H1 (cell line): Measurements from ENCODE around the gene LPP. TPM values are rescaled to one million over a fixed set of nuclear protein-coding genes. Genes with fewer than 3 reads are reported as not detected.

Experiments
- BACH1 ChIP-seq: IDR thresholded peaks from 2 replicates; pipeline ENCODE4 v1.6.1; 2012; ENCODE audit warnings: low read length, improper control_type of control experiment
- BCL11A ChIP-seq, 2 experiments: IDR thresholded peaks; one replicate each; pipeline ENCODE4 v1.6.1; 2011; ENCODE audit warnings: low read depth in 2 of 2, low read length in 2 of 2, mild to moderate bottlenecking in 2 of 2
- CBX8 ChIP-seq: fragments of 300-800, 300-1000 bp; sonication (generic); IDR thresholded peaks from 2 replicates; pipeline ENCODE4 v1.7.1; 2016; ENCODE audit warnings: low read depth, low read length, borderline replicate concordance
- PHF8 ChIP-seq: fragments of 200-600 bp; sonication (generic); conservative IDR thresholded peaks from 2 replicates; pipeline ENCODE4 v1.7.1; 2012; ENCODE audit warnings: low read depth, mild to moderate bottlenecking, inconsistent platforms, low read length, moderate library complexity
- TBP ChIP-seq: IDR thresholded peaks from 2 replicates; pipeline ENCODE4 v1.6.1; 2011; ENCODE audit warnings: low read depth, low read length, improper control_type of control experiment
- TEAD4 ChIP-seq: IDR thresholded peaks from 2 replicates; pipeline ENCODE4 v1.6.1; 2012; ENCODE audit warnings: low read depth, low read length, inconsistent platforms, mixed read lengths
- polyA plus RNA-seq, 7 experiments: library from polyadenylated mRNA; depleted of rRNA in 3 of 7; stranded (reverse) in 5 of 7; unstranded in 2 of 7; fragments of >200 nt in 5 of 7; fragments of 200-250 nt in 2 of 7; gene quantifications; 1 replicate in 5 of 7; 2 replicates in 1 of 7; 4 replicates in 1 of 7; pipeline versions ENCODE4 v1.2.1 to v1.2.3, GENCODE V29; 2011 to 2013; ENCODE audit warnings: missing spikeins in 2 of 7, mixed read lengths in 2 of 7
- total RNA-seq: library from RNA; stranded (reverse); fragmentation: NEBNext Ultra II Directional; extraction: Animal tissue kit (Norgen Biotek cat#: 25700); gene quantifications from 2 replicates; pipeline ENCODE4 v1.2.1, GENCODE V29; 2021
- TF ChIP-seq, protein P1 (sequence below): fragments of 300-600 bp; sonication (generic); IDR thresholded peaks from 2 replicates; pipeline ENCODE4 v1.7.1; 2012; ENCODE audit warnings: low read length, moderate library complexity, mild to moderate bottlenecking, inconsistent platforms; ENCODE audit not compliant: insufficient replicate concordance
- TF ChIP-seq, protein P2 (sequence below): IDR thresholded peaks from 2 replicates; pipeline ENCODE4 v1.6.1; 2012; ENCODE audit warnings: inconsistent platforms
- TF ChIP-seq, protein P3 (sequence below), 3 experiments: IDR thresholded peaks; 1 replicate in 2 of 3; 2 replicates in 1 of 3; pipeline versions ENCODE4 v1.5.1 to v1.6.1; 2011; ENCODE audit warnings: low read length in 3 of 3, mild to moderate bottlenecking in 3 of 3, inconsistent platforms in 2 of 3, low read depth in 1 of 3, moderate library complexity in 1 of 3; ENCODE audit not compliant: insufficient read depth in 1 of 3; ENCODE audit errors: control extremely low read depth in 1 of 3

The LPP gene
- total and polyA plus RNA-seq, 2 of the 8 experiments (the other 6 are each of a cell fraction or from before 2014, with no cell fraction given), result 10.0 to 53.3 TPM

DNA sequence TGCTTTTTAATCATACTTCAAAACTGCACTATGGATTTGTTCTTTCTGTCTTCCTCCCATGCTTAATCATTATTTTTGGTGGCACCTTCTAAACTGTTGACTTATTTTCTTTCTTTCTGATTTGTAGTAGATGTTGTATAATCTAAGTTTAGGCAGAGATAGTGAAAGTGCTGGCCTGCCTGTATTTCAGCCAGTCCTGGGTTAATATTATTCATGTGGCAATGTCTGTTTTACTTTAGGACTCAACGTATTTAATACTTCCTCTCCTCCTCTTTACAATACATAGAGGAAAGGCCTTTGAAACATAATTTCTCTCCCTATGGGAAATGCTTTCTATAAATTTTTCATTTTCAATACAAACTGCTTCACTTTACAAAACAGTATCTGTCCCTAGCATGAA lies 690.1 kb downstream of the LPP start (continued):
- TF ChIP-seq, protein P1, sequence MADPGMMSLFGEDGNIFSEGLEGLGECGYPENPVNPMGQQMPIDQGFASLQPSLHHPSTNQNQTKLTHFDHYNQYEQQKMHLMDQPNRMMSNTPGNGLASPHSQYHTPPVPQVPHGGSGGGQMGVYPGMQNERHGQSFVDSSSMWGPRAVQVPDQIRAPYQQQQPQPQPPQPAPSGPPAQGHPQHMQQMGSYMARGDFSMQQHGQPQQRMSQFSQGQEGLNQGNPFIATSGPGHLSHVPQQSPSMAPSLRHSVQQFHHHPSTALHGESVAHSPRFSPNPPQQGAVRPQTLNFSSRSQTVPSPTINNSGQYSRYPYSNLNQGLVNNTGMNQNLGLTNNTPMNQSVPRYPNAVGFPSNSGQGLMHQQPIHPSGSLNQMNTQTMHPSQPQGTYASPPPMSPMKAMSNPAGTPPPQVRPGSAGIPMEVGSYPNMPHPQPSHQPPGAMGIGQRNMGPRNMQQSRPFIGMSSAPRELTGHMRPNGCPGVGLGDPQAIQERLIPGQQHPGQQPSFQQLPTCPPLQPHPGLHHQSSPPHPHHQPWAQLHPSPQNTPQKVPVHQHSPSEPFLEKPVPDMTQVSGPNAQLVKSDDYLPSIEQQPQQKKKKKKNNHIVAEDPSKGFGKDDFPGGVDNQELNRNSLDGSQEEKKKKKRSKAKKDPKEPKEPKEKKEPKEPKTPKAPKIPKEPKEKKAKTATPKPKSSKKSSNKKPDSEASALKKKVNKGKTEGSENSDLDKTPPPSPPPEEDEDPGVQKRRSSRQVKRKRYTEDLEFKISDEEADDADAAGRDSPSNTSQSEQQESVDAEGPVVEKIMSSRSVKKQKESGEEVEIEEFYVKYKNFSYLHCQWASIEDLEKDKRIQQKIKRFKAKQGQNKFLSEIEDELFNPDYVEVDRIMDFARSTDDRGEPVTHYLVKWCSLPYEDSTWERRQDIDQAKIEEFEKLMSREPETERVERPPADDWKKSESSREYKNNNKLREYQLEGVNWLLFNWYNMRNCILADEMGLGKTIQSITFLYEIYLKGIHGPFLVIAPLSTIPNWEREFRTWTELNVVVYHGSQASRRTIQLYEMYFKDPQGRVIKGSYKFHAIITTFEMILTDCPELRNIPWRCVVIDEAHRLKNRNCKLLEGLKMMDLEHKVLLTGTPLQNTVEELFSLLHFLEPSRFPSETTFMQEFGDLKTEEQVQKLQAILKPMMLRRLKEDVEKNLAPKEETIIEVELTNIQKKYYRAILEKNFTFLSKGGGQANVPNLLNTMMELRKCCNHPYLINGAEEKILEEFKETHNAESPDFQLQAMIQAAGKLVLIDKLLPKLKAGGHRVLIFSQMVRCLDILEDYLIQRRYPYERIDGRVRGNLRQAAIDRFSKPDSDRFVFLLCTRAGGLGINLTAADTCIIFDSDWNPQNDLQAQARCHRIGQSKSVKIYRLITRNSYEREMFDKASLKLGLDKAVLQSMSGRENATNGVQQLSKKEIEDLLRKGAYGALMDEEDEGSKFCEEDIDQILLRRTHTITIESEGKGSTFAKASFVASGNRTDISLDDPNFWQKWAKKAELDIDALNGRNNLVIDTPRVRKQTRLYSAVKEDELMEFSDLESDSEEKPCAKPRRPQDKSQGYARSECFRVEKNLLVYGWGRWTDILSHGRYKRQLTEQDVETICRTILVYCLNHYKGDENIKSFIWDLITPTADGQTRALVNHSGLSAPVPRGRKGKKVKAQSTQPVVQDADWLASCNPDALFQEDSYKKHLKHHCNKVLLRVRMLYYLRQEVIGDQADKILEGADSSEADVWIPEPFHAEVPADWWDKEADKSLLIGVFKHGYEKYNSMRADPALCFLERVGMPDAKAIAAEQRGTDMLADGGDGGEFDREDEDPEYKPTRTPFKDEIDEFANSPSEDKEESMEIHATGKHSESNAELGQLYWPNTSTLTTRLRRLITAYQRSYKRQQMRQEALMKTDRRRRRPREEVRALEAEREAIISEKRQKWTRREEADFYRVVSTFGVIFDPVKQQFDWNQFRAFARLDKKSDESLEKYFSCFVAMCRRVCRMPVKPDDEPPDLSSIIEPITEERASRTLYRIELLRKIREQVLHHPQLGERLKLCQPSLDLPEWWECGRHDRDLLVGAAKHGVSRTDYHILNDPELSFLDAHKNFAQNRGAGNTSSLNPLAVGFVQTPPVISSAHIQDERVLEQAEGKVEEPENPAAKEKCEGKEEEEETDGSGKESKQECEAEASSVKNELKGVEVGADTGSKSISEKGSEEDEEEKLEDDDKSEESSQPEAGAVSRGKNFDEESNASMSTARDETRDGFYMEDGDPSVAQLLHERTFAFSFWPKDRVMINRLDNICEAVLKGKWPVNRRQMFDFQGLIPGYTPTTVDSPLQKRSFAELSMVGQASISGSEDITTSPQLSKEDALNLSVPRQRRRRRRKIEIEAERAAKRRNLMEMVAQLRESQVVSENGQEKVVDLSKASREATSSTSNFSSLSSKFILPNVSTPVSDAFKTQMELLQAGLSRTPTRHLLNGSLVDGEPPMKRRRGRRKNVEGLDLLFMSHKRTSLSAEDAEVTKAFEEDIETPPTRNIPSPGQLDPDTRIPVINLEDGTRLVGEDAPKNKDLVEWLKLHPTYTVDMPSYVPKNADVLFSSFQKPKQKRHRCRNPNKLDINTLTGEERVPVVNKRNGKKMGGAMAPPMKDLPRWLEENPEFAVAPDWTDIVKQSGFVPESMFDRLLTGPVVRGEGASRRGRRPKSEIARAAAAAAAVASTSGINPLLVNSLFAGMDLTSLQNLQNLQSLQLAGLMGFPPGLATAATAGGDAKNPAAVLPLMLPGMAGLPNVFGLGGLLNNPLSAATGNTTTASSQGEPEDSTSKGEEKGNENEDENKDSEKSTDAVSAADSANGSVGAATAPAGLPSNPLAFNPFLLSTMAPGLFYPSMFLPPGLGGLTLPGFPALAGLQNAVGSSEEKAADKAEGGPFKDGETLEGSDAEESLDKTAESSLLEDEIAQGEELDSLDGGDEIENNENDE, result no peak
- TF ChIP-seq BACH1, result no peak
- TF ChIP-seq BCL11A (IDR thresholded peaks at IDR 0.05; ENCODE audit: low read depth in 2 of 2, low read length in 2 of 2), result no peak
- no peak for TF ChIP-seq PHF8
- TF ChIP-seq CBX8, result no peak
- TF ChIP-seq, protein P2, sequence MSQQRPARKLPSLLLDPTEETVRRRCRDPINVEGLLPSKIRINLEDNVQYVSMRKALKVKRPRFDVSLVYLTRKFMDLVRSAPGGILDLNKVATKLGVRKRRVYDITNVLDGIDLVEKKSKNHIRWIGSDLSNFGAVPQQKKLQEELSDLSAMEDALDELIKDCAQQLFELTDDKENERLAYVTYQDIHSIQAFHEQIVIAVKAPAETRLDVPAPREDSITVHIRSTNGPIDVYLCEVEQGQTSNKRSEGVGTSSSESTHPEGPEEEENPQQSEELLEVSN, result no peak
- no peak for TF ChIP-seq TEAD4
- TF ChIP-seq, protein P3, sequence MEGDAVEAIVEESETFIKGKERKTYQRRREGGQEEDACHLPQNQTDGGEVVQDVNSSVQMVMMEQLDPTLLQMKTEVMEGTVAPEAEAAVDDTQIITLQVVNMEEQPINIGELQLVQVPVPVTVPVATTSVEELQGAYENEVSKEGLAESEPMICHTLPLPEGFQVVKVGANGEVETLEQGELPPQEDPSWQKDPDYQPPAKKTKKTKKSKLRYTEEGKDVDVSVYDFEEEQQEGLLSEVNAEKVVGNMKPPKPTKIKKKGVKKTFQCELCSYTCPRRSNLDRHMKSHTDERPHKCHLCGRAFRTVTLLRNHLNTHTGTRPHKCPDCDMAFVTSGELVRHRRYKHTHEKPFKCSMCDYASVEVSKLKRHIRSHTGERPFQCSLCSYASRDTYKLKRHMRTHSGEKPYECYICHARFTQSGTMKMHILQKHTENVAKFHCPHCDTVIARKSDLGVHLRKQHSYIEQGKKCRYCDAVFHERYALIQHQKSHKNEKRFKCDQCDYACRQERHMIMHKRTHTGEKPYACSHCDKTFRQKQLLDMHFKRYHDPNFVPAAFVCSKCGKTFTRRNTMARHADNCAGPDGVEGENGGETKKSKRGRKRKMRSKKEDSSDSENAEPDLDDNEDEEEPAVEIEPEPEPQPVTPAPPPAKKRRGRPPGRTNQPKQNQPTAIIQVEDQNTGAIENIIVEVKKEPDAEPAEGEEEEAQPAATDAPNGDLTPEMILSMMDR (IDR thresholded peaks at IDR 0.05; ENCODE audit: control extremely low read depth in 1 of 3, insufficient read depth in 1 of 3, low read depth in 1 of 3, low read length in 3 of 3), result no peak
- TF ChIP-seq TBP, result no peak
